Mesenchymal stem cell (in vitro differentiated cells and primary cell): ENCODE measurements around the gene MRGPRE.
A peak's percentile ranks its signal among the peaks of the same experiment; 100 is the strongest.

Experiments
- DNase-seq: peaks from one replicate; pipeline ENCODE4 v3.0.0-alpha.2; 2013
- H2AFZ ChIP-seq: one replicate; pipeline ENCODE4 v1.6.1; 2013; ENCODE audit warnings: low read depth, mild to moderate bottlenecking, control low read depth, inconsistent platforms, low read length, moderate library complexity
- H2AK5ac ChIP-seq: 2 replicates; pipeline ENCODE4 v1.6.1; 2013; ENCODE audit warnings: low read length, moderate library complexity, mild to moderate bottlenecking, inconsistent platforms; ENCODE audit not compliant: severe bottlenecking
- H2BK120ac ChIP-seq: one replicate; pipeline ENCODE4 v1.6.1; 2013; ENCODE audit warnings: low read depth, mild to moderate bottlenecking, inconsistent platforms, low read length, moderate library complexity
- H2BK12ac ChIP-seq, 2 experiments: one replicate each; pipeline ENCODE4 v1.6.1; 2013; ENCODE audit warnings: inconsistent platforms in 2 of 2, low read length in 2 of 2, mild to moderate bottlenecking in 2 of 2, moderate library complexity in 2 of 2, control low read depth in 1 of 2
- H2BK15ac ChIP-seq: one replicate; pipeline ENCODE4 v1.6.1; 2013; ENCODE audit warnings: mild to moderate bottlenecking, low read depth, inconsistent platforms; ENCODE audit not compliant: poor library complexity, severe bottlenecking
- H2BK5ac ChIP-seq: 2 replicates; pipeline ENCODE4 v1.6.1; 2013; ENCODE audit warnings: low read depth, mild to moderate bottlenecking, low read length, control low read depth, inconsistent platforms; ENCODE audit not compliant: poor library complexity, severe bottlenecking
- H3K14ac ChIP-seq, 2 experiments: one replicate each; pipeline ENCODE4 v1.6.1; 2013; ENCODE audit warnings: inconsistent platforms in 2 of 2, low read length in 2 of 2, control low read depth in 1 of 2, mild to moderate bottlenecking in 1 of 2, moderate library complexity in 1 of 2
- H3K18ac ChIP-seq, 2 experiments: one replicate each; pipeline ENCODE4 v1.6.1; 2013; ENCODE audit warnings: inconsistent platforms in 2 of 2, low read length in 2 of 2, control low read depth in 1 of 2, low read depth in 1 of 2, mild to moderate bottlenecking in 1 of 2
- H3K23ac ChIP-seq, 2 experiments: one replicate each; pipeline ENCODE4 v1.6.1; 2013; ENCODE audit warnings: inconsistent platforms in 2 of 2, low read length in 2 of 2, mild to moderate bottlenecking in 2 of 2, moderate library complexity in 2 of 2, control low read depth in 1 of 2
- H3K27ac ChIP-seq: 2 replicates; pipeline ENCODE4 v1.5.1; 2013; ENCODE audit warnings: mild to moderate bottlenecking, moderate library complexity, low read length, control low read depth, inconsistent platforms; ENCODE audit not compliant: poor library complexity, severe bottlenecking
- H3K27me3 ChIP-seq, 2 experiments: 2 replicates each; pipeline versions ENCODE4 v1.6.1 to v1.7.0; 2013; ENCODE audit warnings: low read length in 2 of 2, mild to moderate bottlenecking in 2 of 2, moderate library complexity in 2 of 2, control low read depth in 1 of 2, inconsistent platforms in 1 of 2; ENCODE audit not compliant: control insufficient read depth in 1 of 2, insufficient read depth in 1 of 2
- H3K36me3 ChIP-seq, 2 experiments: 2 replicates each; pipeline versions ENCODE4 v1.6.1 to v1.7.0; 2013; ENCODE audit warnings: low read length in 2 of 2, control low read depth in 1 of 2, inconsistent platforms in 1 of 2, low read depth in 1 of 2, mild to moderate bottlenecking in 1 of 2; ENCODE audit not compliant: insufficient read depth in 2 of 2, control insufficient read depth in 1 of 2
- H3K4ac ChIP-seq, 2 experiments: one replicate each; pipeline ENCODE4 v1.6.1; 2013; ENCODE audit warnings: inconsistent platforms in 2 of 2, low read length in 2 of 2, mild to moderate bottlenecking in 2 of 2, moderate library complexity in 2 of 2, control low read depth in 1 of 2, low read depth in 1 of 2
- H3K4me1 ChIP-seq: 2 replicates; pipeline ENCODE4 v1.6.1; 2013; ENCODE audit warnings: low read depth, low read length, control low read depth; ENCODE audit not compliant: control insufficient read depth, insufficient read depth
- H3K4me2 ChIP-seq: 2 replicates; pipeline ENCODE4 v1.6.1; 2013; ENCODE audit warnings: low read length, mild to moderate bottlenecking, inconsistent platforms; ENCODE audit not compliant: poor library complexity, severe bottlenecking
- H3K4me3 ChIP-seq, 2 experiments: 2 replicates each; pipeline versions ENCODE4 v1.5.1 to v1.7.0; 2013; ENCODE audit warnings: low read length in 2 of 2, mild to moderate bottlenecking in 2 of 2, control low read depth in 1 of 2, low read depth in 1 of 2; ENCODE audit not compliant: insufficient read depth in 1 of 2
- H3K79me1 ChIP-seq: replicated peaks from 2 replicates; pipeline ENCODE4 v1.6.1; 2013; ENCODE audit warnings: mild to moderate bottlenecking, control low read depth, low read length, inconsistent platforms; ENCODE audit not compliant: poor library complexity, severe bottlenecking
- H3K9ac ChIP-seq: 2 replicates; pipeline ENCODE4 v1.7.0; 2013; ENCODE audit warnings: mild to moderate bottlenecking, low read length, moderate library complexity
- H3K9me3 ChIP-seq: 2 replicates; pipeline ENCODE4 v1.7.0; 2013; ENCODE audit warnings: mild to moderate bottlenecking, low read length; ENCODE audit not compliant: control insufficient read depth
- H4K8ac ChIP-seq: one replicate; pipeline ENCODE4 v1.6.1; 2013; ENCODE audit warnings: inconsistent platforms, mild to moderate bottlenecking, low read length, moderate library complexity
- H4K91ac ChIP-seq: one replicate; pipeline ENCODE4 v1.6.1; 2013; ENCODE audit warnings: mild to moderate bottlenecking, low read length, inconsistent platforms
- WGBS: methylation state at CpG from one replicate; pipeline ENCODE4 v1.1.7; 2013; ENCODE audit warnings: mixed read lengths; 5-methylcytosine and 5-hydroxymethylcytosine counted together

MRGPRE gene

GRCh38 chr11:3204141-3205015 lies 27.8 kb downstream of the MRGPRE start:
- Histone ChIP-seq H4K91ac (no peak overlapping the region), H3K27me3 (peaks cover 77 to 88% of the 10 kb centered on the region in 2 experiments), H2BK15ac (no peak overlapping the region), H4K8ac (no peak overlapping the region), H3K9ac (no peak overlapping the region), H3K9me3 (peaks cover 2% of the 10 kb centered on the region), H3K27ac (no peak overlapping the region), H3K36me3 (no peaks in the 10 kb centered on the region), H2AFZ (no peak overlapping the region), H2AK5ac (no peak overlapping the region), H3K18ac (no peak overlapping the region), H3K14ac (no peak overlapping the region), H2BK12ac (no peak overlapping the region), H3K4me3 (no peak overlapping the region), H2BK120ac (no peak overlapping the region), H3K23ac (no peak overlapping the region), H3K79me1 (no peaks in the 10 kb centered on the region), H3K4me1 (peaks cover 9% of the 10 kb centered on the region), H2BK5ac (no peak overlapping the region), H3K4ac (no peak overlapping the region), H3K4me2 (no peak overlapping the region)
- 85% methylated on average over 24 of the region's 24 CpGs for WGBS
- DNase-seq = no peak

- H3K23ac ChIP-seq = no peak overlapping the region
- no peaks in the 10 kb centered on the region for H3K79me1 ChIP-seq
- no peak overlapping the region for H3K4ac ChIP-seq
- 6% methylated on average over 50 of the region's 51 CpGs for WGBS
- H3K4me2 ChIP-seq = peak overlapping the region; percentile 25
- H3K18ac ChIP-seq = no peak overlapping the region
- H3K14ac ChIP-seq = peak overlapping the region in 1 of 2 experiments; percentile 4
- no peak overlapping the region for H2BK12ac ChIP-seq
- H2BK120ac ChIP-seq = no peak overlapping the region
- H3K36me3 ChIP-seq = no peaks in the 10 kb centered on the region
- no peak overlapping the region for H2AFZ ChIP-seq
- H2BK15ac ChIP-seq = no peak overlapping the region
- peak; percentile 6 for DNase-seq
- peaks cover 81 to 89% of the 10 kb centered on the region in 2 experiments for H3K27me3 ChIP-seq
- no peak overlapping the region for H3K9ac ChIP-seq
- H4K8ac ChIP-seq = no peak overlapping the region
- no peak overlapping the region for H3K27ac ChIP-seq
- peaks cover 9% of the 10 kb centered on the region for H3K4me1 ChIP-seq
- H3K4me3 ChIP-seq = no peak overlapping the region
- no peak overlapping the region for H4K91ac ChIP-seq
- no peak overlapping the region for H2BK5ac ChIP-seq
- H2AK5ac ChIP-seq = no peak overlapping the region
- no peaks in the 10 kb centered on the region for H3K9me3 ChIP-seq
Measured at GRCh38 chr11:3203221-3204043, 28.8 kb downstream of the MRGPRE start.

- Histone ChIP-seq H3K14ac (no peak overlapping the region), H3K4ac (no peak overlapping the region), H3K9me3 (no peaks in the 10 kb centered on the region), H3K4me2 (no peak overlapping the region), H3K23ac (no peak overlapping the region), H3K27ac (no peak overlapping the region), H3K9ac (no peak overlapping the region), H2BK120ac (no peak overlapping the region), H3K4me3 (no peak overlapping the region), H2BK12ac (no peak overlapping the region), H2BK5ac (no peak overlapping the region), H2AFZ (no peak overlapping the region), H3K36me3 (no peaks in the 10 kb centered on the region), H3K18ac (no peak overlapping the region), H4K91ac (no peak overlapping the region), H4K8ac (no peak overlapping the region), H2BK15ac (no peak overlapping the region), H3K4me1 (peaks cover 9% of the 10 kb centered on the region), H3K79me1 (no peaks in the 10 kb centered on the region), H2AK5ac (no peak overlapping the region), H3K27me3 (peaks cover 76 to 93% of the 10 kb centered on the region in 2 experiments)
- no peak for DNase-seq
- WGBS = 30% methylated on average over 17 of the region's 17 CpGs
Measured at GRCh38 chr11:3202759-3203158, 29.5 kb downstream of the MRGPRE start.

- no peak overlapping the region for H2BK12ac ChIP-seq
- WGBS = 74% methylated on average over 7 of the region's 7 CpGs
- no peak overlapping the region for H2BK120ac ChIP-seq
- H3K9ac ChIP-seq = no peak overlapping the region
- no peak overlapping the region for H3K18ac ChIP-seq
- H3K27me3 ChIP-seq = peaks cover 75 to 93% of the 10 kb centered on the region in 2 experiments
- H3K79me1 ChIP-seq = no peaks in the 10 kb centered on the region
- H4K8ac ChIP-seq = no peak overlapping the region
- H2AFZ ChIP-seq = no peak overlapping the region
- no peak overlapping the region for H3K14ac ChIP-seq
- no peaks in the 10 kb centered on the region for H3K36me3 ChIP-seq
- no peak for DNase-seq
- no peak overlapping the region for H3K23ac ChIP-seq
- H3K27ac ChIP-seq = no peak overlapping the region
- no peak overlapping the region for H3K4ac ChIP-seq
- no peak overlapping the region for H4K91ac ChIP-seq
- no peak overlapping the region for H3K4me2 ChIP-seq
- H3K4me1 ChIP-seq = peaks cover 9% of the 10 kb centered on the region
- no peak overlapping the region for H2BK5ac ChIP-seq
- no peak overlapping the region for H2AK5ac ChIP-seq
- H2BK15ac ChIP-seq = no peak overlapping the region
- no peak overlapping the region for H3K4me3 ChIP-seq
- no peaks in the 10 kb centered on the region for H3K9me3 ChIP-seq
Measured at GRCh38 chr11:3202305-3202704, 29.9 kb downstream of the MRGPRE start.
